22Rv1 (cell line): ENCODE data around the gene CFAP251.

Source experiments
- ZFX ChIP-seq: fragments of 450-650 bp; IDR thresholded peaks from 2 replicates; pipeline ENCODE4 v1.6.1; 2017; ENCODE audit warnings: antibody characterized with exemption, borderline replicate concordance
- TF ChIP-seq, protein P1 (sequence below): fragments of 450-650 bp; IDR thresholded peaks from 2 replicates; pipeline ENCODE4 v1.5.1; 2017; ENCODE audit warnings: mild to moderate bottlenecking

DNA sequence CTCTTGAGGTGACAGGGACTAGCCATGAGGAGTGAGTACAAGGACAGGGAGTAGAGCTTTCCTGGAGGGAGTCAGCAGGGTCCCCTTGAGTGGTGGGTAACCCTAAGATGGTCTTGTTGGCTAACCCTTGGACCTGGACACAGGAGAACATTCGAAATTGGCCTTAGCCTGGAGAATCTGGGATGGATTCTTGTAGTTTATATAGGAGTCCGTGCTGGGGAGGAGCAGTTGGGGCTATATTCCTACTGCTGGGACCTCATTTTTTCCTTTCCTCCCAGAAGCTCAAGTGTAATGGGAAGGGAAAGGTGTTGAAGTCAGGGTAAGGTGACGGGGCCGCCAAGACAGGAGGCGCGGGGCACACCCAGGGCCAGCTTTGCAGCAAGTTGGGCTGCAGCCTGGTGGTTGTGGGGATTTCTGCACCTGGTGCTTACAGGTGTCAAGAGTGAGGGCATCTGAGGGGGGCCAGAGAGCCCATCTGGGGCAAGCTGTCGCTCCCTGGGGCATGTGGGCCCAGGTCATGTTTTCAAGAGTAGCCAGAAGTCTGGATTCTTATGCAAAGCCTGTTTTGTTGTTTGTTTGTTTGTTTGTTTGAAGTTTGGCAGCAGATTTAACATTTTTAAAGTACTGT is 108.4 kb downstream of the CFAP251 start:
- TF ChIP-seq, protein P1, sequence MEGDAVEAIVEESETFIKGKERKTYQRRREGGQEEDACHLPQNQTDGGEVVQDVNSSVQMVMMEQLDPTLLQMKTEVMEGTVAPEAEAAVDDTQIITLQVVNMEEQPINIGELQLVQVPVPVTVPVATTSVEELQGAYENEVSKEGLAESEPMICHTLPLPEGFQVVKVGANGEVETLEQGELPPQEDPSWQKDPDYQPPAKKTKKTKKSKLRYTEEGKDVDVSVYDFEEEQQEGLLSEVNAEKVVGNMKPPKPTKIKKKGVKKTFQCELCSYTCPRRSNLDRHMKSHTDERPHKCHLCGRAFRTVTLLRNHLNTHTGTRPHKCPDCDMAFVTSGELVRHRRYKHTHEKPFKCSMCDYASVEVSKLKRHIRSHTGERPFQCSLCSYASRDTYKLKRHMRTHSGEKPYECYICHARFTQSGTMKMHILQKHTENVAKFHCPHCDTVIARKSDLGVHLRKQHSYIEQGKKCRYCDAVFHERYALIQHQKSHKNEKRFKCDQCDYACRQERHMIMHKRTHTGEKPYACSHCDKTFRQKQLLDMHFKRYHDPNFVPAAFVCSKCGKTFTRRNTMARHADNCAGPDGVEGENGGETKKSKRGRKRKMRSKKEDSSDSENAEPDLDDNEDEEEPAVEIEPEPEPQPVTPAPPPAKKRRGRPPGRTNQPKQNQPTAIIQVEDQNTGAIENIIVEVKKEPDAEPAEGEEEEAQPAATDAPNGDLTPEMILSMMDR, result no peak
- no peak for TF ChIP-seq ZFX
